Hepatocyte (in vitro differentiated cells): Measurements from ENCODE around the gene PTPRCAP. TPM values are rescaled to one million over a fixed set of nuclear protein-coding genes. Genes with fewer than 3 reads are reported as not detected.

Experiments used
- DNase-seq: peaks from one replicate; pipeline ENCODE4 v3.0.0-alpha.2; 2016; ENCODE audit warnings: low spot score
- H2AFZ ChIP-seq: fragments of 200-600 bp; sonication (generic); 2 replicates; pipeline ENCODE4 v1.6.0; 2016; ENCODE audit warnings: antibody characterized with exemption, mild to moderate bottlenecking
- H3K27ac ChIP-seq: fragments of 200-600 bp; sonication (generic); 2 replicates; pipeline ENCODE4 v1.5.1; 2016; ENCODE audit warnings: mild to moderate bottlenecking
- H3K27me3 ChIP-seq: fragments of 200-600 bp; sonication (generic); 2 replicates; pipeline ENCODE4 v1.6.1; 2016
- H3K36me3 ChIP-seq: fragments of 200-600 bp; sonication (generic); replicated peaks from 2 replicates; pipeline ENCODE4 v1.5.1; 2016; ENCODE audit warnings: low read depth; ENCODE audit not compliant: insufficient read depth
- H3K4me1 ChIP-seq: fragments of 200-600 bp; sonication (generic); 2 replicates; pipeline ENCODE4 v1.5.1; 2016; ENCODE audit warnings: mild to moderate bottlenecking, moderate library complexity; ENCODE audit not compliant: insufficient read depth
- H3K4me2 ChIP-seq: fragments of 200-600 bp; sonication (generic); 2 replicates; pipeline ENCODE4 v1.6.0; 2016
- H3K4me3 ChIP-seq: fragments of 200-600 bp; sonication (generic); 2 replicates; pipeline ENCODE4 v1.5.1; 2016; ENCODE audit warnings: mild to moderate bottlenecking
- H3K79me2 ChIP-seq: fragments of 200-600 bp; sonication (generic); 2 replicates; pipeline ENCODE4 v1.6.0; 2017; ENCODE audit warnings: mild to moderate bottlenecking
- H3K9me2 ChIP-seq: fragments of 200-600 bp; sonication (generic); replicated peaks from 2 replicates; pipeline ENCODE4 v1.6.0; 2017; ENCODE audit warnings: mild to moderate bottlenecking; ENCODE audit not compliant: insufficient read depth
- H3K9me3 ChIP-seq: fragments of 200-600 bp; sonication (generic); 2 replicates; pipeline ENCODE4 v1.5.1; 2016; ENCODE audit warnings: low read depth, mild to moderate bottlenecking
- H4K20me1 ChIP-seq: fragments of 200-600 bp; sonication (generic); 2 replicates; pipeline ENCODE4 v1.6.0; 2016; ENCODE audit warnings: mild to moderate bottlenecking; ENCODE audit not compliant: insufficient read depth, poor library complexity, severe bottlenecking
- EZH2 ChIP-seq: fragments of 200-600 bp; sonication (generic); IDR thresholded peaks from 2 replicates; pipeline ENCODE4 v1.6.1; 2016; ENCODE audit warnings: antibody characterized with exemption, mild to moderate bottlenecking, borderline replicate concordance
- EZH2phosphoT487 ChIP-seq: fragments of 200-600 bp; sonication (generic); IDR thresholded peaks from one replicate; pipeline ENCODE4 v1.6.1; 2018; ENCODE audit warnings: antibody characterized with exemption, mild to moderate bottlenecking, low read depth, moderate library complexity; ENCODE audit not compliant: unreplicated experiment, severe bottlenecking
- WGBS: methylation state at CpG from one replicate; pipeline ENCODE4 v1.1.6; 2016; ENCODE audit warnings: low lambda C conversion rate; ENCODE audit errors: missing lambda C conversion rate; 5-methylcytosine and 5-hydroxymethylcytosine counted together
- polyA plus RNA-seq: library from polyadenylated mRNA; unstranded; fragments of >200 nt; fragmentation: Nextera tagmentation; extraction: Ambion mirVana; gene quantifications from 2 replicates; pipeline ENCODE4 v1.2.1, GENCODE V29; 2016
- total RNA-seq: library from RNA; depleted of rRNA; stranded (reverse); fragments of >200 nt; gene quantifications from 2 replicates; pipeline ENCODE4 v1.2.3, GENCODE V29; 2014
- TF ChIP-seq, protein P1 (sequence below): fragments of 200-600 bp; sonication (generic); IDR thresholded peaks from 2 replicates; pipeline ENCODE4 v1.5.1; 2016; ENCODE audit warnings: antibody characterized with exemption, mild to moderate bottlenecking; ENCODE audit not compliant: poor library complexity

Gene PTPRCAP
- total and polyA plus RNA-seq, 2 experiments from 2014 or later, result 1.0 to 2.5 TPM

DNA sequence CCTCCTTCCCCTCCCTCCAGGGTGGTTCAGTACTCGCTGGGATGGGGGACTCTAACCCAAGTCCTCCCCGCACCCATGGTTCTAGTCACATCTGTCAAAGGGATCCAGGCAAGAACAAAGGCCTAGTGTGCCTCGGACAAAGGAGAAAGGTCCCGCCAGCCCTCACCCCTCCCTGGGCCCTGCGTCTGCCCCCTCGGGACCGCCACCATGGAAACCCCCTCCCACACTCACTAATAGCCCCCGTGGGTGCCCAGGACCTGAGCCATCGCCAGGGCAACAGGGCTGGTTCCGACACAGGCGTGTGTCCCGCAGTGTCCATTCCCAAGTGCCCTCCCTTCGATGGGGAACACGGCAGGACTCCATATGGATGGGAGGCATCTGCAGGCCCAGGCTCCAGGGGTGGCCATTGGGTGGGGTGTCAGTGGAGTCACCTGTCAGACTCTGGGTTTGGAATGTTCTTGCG is 27.1 kb downstream of the PTPRCAP start:
- Histone ChIP-seq H3K36me3 (no peaks in the 10 kb centered on the region), H2AFZ (no peak overlapping the region), H3K4me2 (no peak overlapping the region), H3K27me3 (no peaks in the 10 kb centered on the region), H3K9me2 (no peaks in the 10 kb centered on the region), H3K9me3 (no peaks in the 10 kb centered on the region), H3K79me2 (no peaks in the 10 kb centered on the region), H3K4me1 (peaks cover 6% of the 10 kb centered on the region), H3K4me3 (no peak overlapping the region), H4K20me1 (no peaks in the 10 kb centered on the region), H3K27ac (no peak overlapping the region)
- 73% methylated on average over 15 of the region's 15 CpGs for WGBS
- TF ChIP-seq EZH2phosphoT487 (no peak), EZH2 (no peak)
- TF ChIP-seq, protein P1, sequence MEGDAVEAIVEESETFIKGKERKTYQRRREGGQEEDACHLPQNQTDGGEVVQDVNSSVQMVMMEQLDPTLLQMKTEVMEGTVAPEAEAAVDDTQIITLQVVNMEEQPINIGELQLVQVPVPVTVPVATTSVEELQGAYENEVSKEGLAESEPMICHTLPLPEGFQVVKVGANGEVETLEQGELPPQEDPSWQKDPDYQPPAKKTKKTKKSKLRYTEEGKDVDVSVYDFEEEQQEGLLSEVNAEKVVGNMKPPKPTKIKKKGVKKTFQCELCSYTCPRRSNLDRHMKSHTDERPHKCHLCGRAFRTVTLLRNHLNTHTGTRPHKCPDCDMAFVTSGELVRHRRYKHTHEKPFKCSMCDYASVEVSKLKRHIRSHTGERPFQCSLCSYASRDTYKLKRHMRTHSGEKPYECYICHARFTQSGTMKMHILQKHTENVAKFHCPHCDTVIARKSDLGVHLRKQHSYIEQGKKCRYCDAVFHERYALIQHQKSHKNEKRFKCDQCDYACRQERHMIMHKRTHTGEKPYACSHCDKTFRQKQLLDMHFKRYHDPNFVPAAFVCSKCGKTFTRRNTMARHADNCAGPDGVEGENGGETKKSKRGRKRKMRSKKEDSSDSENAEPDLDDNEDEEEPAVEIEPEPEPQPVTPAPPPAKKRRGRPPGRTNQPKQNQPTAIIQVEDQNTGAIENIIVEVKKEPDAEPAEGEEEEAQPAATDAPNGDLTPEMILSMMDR, result no peak
- no peak for DNase-seq

DNA sequence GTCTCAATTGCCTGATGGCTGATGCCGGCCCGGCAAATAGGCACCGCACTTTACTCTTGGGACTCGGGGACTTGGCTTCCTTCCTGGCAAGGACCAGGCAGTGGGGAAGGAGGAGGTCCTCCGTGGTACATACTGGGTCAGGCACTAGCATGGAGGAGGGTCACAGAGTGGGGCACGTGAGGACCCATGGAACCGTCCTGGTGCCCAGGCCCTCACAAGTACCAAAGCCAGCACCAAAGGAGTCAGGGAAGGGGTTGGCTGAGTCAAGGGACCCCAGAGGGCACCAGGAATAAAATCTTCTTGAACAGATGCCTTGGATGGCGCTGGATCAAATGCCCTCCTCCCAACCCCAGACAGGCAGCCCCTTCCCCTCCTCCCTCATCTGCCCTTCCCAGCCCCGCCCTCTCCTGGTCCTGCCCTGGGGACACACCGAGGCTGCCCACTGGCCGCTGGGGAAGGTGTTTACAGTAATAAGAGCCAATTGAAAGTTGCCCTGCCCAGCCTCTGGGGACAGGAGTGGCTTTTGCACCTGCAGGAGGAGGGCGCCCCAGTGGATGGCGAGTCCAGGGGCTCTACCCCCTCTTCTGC is 27.6 kb downstream of the PTPRCAP start:
- Histone ChIP-seq H3K9me2 (no peaks in the 10 kb centered on the region), H2AFZ (no peak overlapping the region), H3K27ac (no peak overlapping the region), H3K4me3 (no peak overlapping the region), H3K79me2 (no peaks in the 10 kb centered on the region), H3K36me3 (no peaks in the 10 kb centered on the region), H3K27me3 (no peaks in the 10 kb centered on the region), H3K4me2 (no peak overlapping the region), H3K4me1 (peaks cover under 1% of the 10 kb centered on the region), H3K9me3 (no peaks in the 10 kb centered on the region), H4K20me1 (no peaks in the 10 kb centered on the region)
- DNase-seq, result no peak
- TF ChIP-seq EZH2phosphoT487, result no peak
- TF ChIP-seq EZH2, result no peak
- TF ChIP-seq, protein P1, result no peak
- 47% methylated on average over 13 of the region's 13 CpGs for WGBS

DNA sequence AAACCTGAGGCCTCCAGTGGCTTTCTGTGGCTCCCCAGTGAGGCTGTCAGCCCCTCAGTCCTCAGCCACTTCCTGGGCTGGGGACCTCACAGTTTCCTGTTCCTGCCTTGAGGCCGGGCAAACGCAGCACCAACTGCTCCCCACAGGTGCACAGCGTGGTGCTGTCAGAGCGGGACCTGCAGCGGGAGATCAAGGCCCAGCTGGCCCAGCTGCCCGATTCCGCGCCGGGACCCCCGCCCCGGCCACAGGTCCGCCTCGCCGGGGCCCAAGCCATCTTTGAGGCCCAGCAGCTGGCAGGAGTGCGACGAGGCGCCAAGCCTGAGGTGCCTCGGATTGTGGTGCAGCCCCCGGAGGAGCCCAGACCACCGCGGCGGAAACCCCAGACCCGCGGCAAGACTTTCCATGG is 28.2 kb downstream of the PTPRCAP start:
- Histone ChIP-seq H3K4me1 (no peaks in the 10 kb centered on the region), H3K9me3 (no peaks in the 10 kb centered on the region), H3K27me3 (no peaks in the 10 kb centered on the region), H3K4me3 (no peak overlapping the region), H4K20me1 (no peaks in the 10 kb centered on the region), H3K4me2 (no peak overlapping the region), H3K9me2 (no peaks in the 10 kb centered on the region), H3K79me2 (no peaks in the 10 kb centered on the region), H2AFZ (no peak overlapping the region), H3K36me3 (no peaks in the 10 kb centered on the region), H3K27ac (no peak overlapping the region)
- TF ChIP-seq EZH2phosphoT487 (no peak), EZH2 (no peak)
- TF ChIP-seq, protein P1, result no peak
- 96% methylated on average over 20 of the region's 24 CpGs for WGBS
- DNase-seq, result no peak
